PC-3 (cell line): ENCODE results near the gene TMEM41B. TPM values are rescaled to one million over a fixed set of nuclear protein-coding genes. Genes with fewer than 3 reads are reported as not detected.

Source experiments
- ATAC-seq: fragments of 200-7000 bp; cut with Tn5 transposase; 2 replicates; pipeline ENCODE4 v1.9.1; 2020; ENCODE audit warnings: mild to moderate bottlenecking, moderate library complexity
- BruUV-seq: library from RNA; stranded (reverse); fragments of 400-500 nt; replicated peaks from 2 replicates; lab custom pipeline; 2021; lab: Mats Ljungman, UMichigan
- CTCF ChIA-PET: fragments of 300-600 bp; sonication (Branson Sonifier 250); formaldehyde crosslinking; loops from one replicate; lab custom pipeline; 2022; ENCODE audit warnings: antibody characterized with exemption; lab: Charles Lee
- POLR2A ChIA-PET: fragments of 300-600 bp; sonication (Branson Sonifier 250); formaldehyde crosslinking; loops from one replicate; lab custom pipeline; 2022; ENCODE audit warnings: antibody characterized with exemption; ENCODE audit not compliant: unreplicated experiment; lab: Charles Lee
- DNase-seq: peaks from one replicate; pipeline ENCODE4 v3.0.0-alpha.2; 2015
- H2AFZ ChIP-seq: fragments of 300-600 bp; sonication (generic); 2 replicates; pipeline ENCODE4 v1.6.0; 2016; ENCODE audit warnings: antibody characterized with exemption, low read length
- H3F3A ChIP-seq: fragments of 300-600 bp; sonication (generic); one replicate; pipeline ENCODE4 v1.6.0; 2017; ENCODE audit warnings: antibody characterized with exemption, low read length, control low read depth, mild to moderate bottlenecking; ENCODE audit not compliant: unreplicated experiment
- H3K27ac ChIP-seq: fragments of 300-600 bp; sonication (generic); 2 replicates; pipeline ENCODE4 v1.5.1; 2016; ENCODE audit warnings: mild to moderate bottlenecking, low read length
- H3K27me3 ChIP-seq: fragments of 300-600 bp; sonication (generic); 2 replicates; pipeline ENCODE4 v1.6.1; 2016; ENCODE audit warnings: low read length, mixed read lengths
- H3K36me3 ChIP-seq: fragments of 300-600 bp; sonication (generic); 2 replicates; pipeline ENCODE4 v1.6.1; 2016; ENCODE audit warnings: low read depth, mixed run types, low read length, mixed read lengths
- H3K4me1 ChIP-seq: fragments of 300-600 bp; sonication (generic); 2 replicates; pipeline ENCODE4 v1.5.1; 2016; ENCODE audit warnings: low read length; ENCODE audit not compliant: insufficient read depth
- H3K4me2 ChIP-seq: fragments of 300-600 bp; sonication (generic); 2 replicates; pipeline ENCODE4 v1.6.0; 2016; ENCODE audit warnings: low read length
- H3K4me3 ChIP-seq: fragments of 300-600 bp; sonication (generic); 2 replicates; pipeline ENCODE4 v1.5.1; 2016; ENCODE audit warnings: mild to moderate bottlenecking, low read length, mixed read lengths
- H3K79me2 ChIP-seq: fragments of 300-600 bp; sonication (generic); 2 replicates; pipeline ENCODE4 v1.6.1; 2017; ENCODE audit warnings: low read length, mixed read lengths
- H3K9ac ChIP-seq: fragments of 300-600 bp; sonication (generic); 2 replicates; pipeline ENCODE4 v1.6.0; 2016; ENCODE audit warnings: mild to moderate bottlenecking, low read length
- H3K9me2 ChIP-seq: fragments of 300-600 bp; sonication (generic); replicated peaks from 2 replicates; pipeline ENCODE4 v1.6.1; 2016; ENCODE audit warnings: mixed run types, low read length, mixed read lengths
- H3K9me3 ChIP-seq: fragments of 300-600 bp; sonication (generic); 2 replicates; pipeline ENCODE4 v1.6.1; 2016; ENCODE audit warnings: low read length, mixed read lengths
- H4K20me1 ChIP-seq: fragments of 300-600 bp; sonication (generic); 2 replicates; pipeline ENCODE4 v1.6.1; 2016; ENCODE audit warnings: low read length, mixed read lengths
- EZH2 ChIP-seq: fragments of 300-600 bp; sonication (generic); IDR thresholded peaks from one replicate; pipeline ENCODE4 v1.6.1; 2017; ENCODE audit warnings: antibody characterized with exemption, mild to moderate bottlenecking, low read length; ENCODE audit not compliant: unreplicated experiment
- EZH2phosphoT487 ChIP-seq: fragments of 300-600 bp; sonication (generic); IDR thresholded peaks from 2 replicates; pipeline ENCODE4 v1.6.1; 2018; ENCODE audit warnings: mild to moderate bottlenecking, antibody characterized with exemption, low read length, borderline replicate concordance
- intact Hi-C: fragments of 100-400 bp; cut with micrococcal nuclease; formaldehyde crosslinking; loops from 2 replicates; pipeline ENCODE4 v1.9.0; 2023
- total RNA-seq: library from RNA; depleted of rRNA; stranded (reverse); fragments of >200 nt; gene quantifications from 2 replicates; pipeline ENCODE4 v1.2.3, GENCODE V29; 2014
- TF ChIP-seq, protein P1 (sequence below): fragments of 300-600 bp; sonication (generic); conservative IDR thresholded peaks from 2 replicates; pipeline ENCODE4 v1.5.1; 2017; ENCODE audit warnings: antibody characterized with exemption, low read depth, mild to moderate bottlenecking, low read length

The TMEM41B gene
- total RNA-seq, 1 experiment from 2014 or later = 87.6 TPM

DNA sequence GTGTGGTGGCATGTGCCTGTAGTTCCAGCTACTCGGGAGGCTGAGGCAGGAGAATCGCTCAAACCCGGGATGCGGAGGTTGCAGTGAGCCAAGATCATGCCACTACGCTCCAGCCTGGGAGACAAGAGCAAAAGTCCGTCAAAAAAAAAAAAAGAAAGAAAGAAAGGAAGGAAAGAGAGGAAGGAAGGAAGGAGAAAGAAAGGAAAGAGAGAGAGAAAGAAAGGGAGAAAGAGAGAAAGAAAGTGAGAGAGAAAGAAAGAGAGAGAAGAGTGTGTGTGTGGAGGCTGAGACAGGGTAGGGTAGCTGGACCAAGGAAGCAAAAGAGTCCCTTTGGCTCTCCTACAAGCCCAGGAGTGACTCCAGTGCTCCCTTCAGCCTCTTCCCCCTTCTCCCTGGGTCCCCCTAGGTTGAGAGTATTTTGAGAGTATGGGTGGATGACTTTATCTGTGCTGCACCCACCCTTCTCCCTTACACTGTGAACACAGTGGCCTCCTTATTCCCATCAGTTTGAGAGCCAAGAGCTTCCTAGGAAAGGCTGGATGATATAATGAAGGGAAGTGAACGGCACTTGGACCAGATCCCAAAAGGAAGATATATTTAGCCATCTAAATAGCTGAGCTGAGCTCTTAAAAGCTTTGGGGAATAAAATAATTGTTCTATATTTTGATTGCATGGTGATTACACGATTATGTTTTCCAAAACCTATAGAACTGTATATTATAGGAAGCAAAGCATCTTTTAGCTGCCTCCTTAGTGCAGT is 39.7 kb downstream of the TMEM41B start:
- ATAC-seq = no peak
- no peak overlapping the region for H3K27ac ChIP-seq
- H3K4me3 ChIP-seq = no peak overlapping the region
- no peaks in the 10 kb centered on the region for H4K20me1 ChIP-seq
- BruUV-seq = no TSS peak
- no peaks in the 10 kb centered on the region for H3K4me1 ChIP-seq
- CTCF ChIA-PET = interaction anchor here (0.6 kb wide), 1 partner anchor 118 kb away, joined by 4 read pairs; no protein-coding TSS in a partner anchor
- no peaks in the 10 kb centered on the region for H3K36me3 ChIP-seq
- no peaks in the 10 kb centered on the region for H3K9me3 ChIP-seq
- no peak overlapping the region for H3K9ac ChIP-seq
- intact Hi-C loops = no loop called here
- TF ChIP-seq EZH2phosphoT487 (no peak), EZH2 (no peak)
- TF ChIP-seq, protein P1, sequence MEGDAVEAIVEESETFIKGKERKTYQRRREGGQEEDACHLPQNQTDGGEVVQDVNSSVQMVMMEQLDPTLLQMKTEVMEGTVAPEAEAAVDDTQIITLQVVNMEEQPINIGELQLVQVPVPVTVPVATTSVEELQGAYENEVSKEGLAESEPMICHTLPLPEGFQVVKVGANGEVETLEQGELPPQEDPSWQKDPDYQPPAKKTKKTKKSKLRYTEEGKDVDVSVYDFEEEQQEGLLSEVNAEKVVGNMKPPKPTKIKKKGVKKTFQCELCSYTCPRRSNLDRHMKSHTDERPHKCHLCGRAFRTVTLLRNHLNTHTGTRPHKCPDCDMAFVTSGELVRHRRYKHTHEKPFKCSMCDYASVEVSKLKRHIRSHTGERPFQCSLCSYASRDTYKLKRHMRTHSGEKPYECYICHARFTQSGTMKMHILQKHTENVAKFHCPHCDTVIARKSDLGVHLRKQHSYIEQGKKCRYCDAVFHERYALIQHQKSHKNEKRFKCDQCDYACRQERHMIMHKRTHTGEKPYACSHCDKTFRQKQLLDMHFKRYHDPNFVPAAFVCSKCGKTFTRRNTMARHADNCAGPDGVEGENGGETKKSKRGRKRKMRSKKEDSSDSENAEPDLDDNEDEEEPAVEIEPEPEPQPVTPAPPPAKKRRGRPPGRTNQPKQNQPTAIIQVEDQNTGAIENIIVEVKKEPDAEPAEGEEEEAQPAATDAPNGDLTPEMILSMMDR = no peak
- no peaks in the 10 kb centered on the region for H3K9me2 ChIP-seq
- no peak overlapping the region for H2AFZ ChIP-seq
- no peaks in the 10 kb centered on the region for H3K79me2 ChIP-seq
- no peak for DNase-seq
- H3K4me2 ChIP-seq = no peak overlapping the region
- no peaks in the 10 kb centered on the region for H3F3A ChIP-seq
- H3K27me3 ChIP-seq = no peaks in the 10 kb centered on the region
- POLR2A ChIA-PET = interaction anchor here (0.6 kb wide), 1 partner anchor 666 kb away, joined by 5 read pairs; no protein-coding TSS in a partner anchor

DNA sequence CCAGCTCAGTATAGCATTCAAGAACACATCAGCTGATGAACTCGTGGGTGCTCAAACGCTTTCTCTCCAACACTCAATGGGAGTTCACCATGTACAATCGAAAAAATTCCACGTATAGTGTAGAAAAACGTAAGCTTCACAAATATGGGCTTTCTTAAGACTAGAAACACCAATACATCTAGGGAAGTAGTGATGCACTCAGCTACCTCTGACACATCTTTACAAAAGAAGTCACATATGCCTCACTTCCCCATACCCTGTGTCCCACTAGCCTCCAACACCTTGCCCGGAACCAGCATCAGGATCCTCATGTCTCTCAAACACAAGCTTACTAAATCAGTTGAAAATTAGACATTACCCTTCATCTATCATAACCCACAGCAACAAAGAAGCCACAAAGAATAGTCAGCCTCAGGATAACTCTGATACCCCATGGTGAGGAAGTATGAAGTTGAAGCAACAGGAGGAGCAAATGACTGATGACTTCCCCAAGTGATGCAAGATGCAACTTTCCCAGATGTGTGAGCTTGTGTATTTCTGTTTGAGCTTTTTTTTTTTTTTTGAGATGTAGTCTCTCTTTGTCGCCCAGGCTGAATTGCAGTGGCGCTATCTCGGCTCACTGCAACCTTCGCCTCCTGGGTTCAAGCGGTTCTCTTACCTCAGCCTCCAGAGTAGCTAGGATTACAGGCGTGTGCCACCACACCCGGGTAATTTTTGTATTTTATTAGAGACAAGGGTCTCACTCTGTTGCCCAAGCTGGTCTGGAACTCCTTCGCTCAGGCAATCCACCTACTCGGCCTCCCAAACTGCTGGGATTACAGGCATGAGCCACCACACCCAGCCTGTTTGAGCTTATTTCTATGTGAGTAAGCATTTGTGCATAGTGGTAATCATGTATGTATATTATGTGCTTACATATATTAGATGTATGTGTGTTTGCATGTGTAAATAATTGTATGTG is 40.7 kb downstream of the TMEM41B start:
- H4K20me1 ChIP-seq = no peaks in the 10 kb centered on the region
- H2AFZ ChIP-seq = no peak overlapping the region
- TF ChIP-seq EZH2 (no peak), EZH2phosphoT487 (no peak)
- TF ChIP-seq, protein P1 = no peak
- no peaks in the 10 kb centered on the region for H3K9me2 ChIP-seq
- no peak overlapping the region for H3K4me3 ChIP-seq
- no peak overlapping the region for H3K4me2 ChIP-seq
- DNase-seq (no peak), ATAC-seq (no peak)
- POLR2A ChIA-PET = interaction anchor here (0.6 kb wide), 1 partner anchor 9 kb away, joined by 4 read pairs; no protein-coding TSS in a partner anchor
- no peaks in the 10 kb centered on the region for H3K27me3 ChIP-seq
- no peaks in the 10 kb centered on the region for H3K9me3 ChIP-seq
- no peaks in the 10 kb centered on the region for H3K36me3 ChIP-seq
- CTCF ChIA-PET = no interaction called here
- no peaks in the 10 kb centered on the region for H3F3A ChIP-seq
- no peak overlapping the region for H3K9ac ChIP-seq
- H3K4me1 ChIP-seq = no peaks in the 10 kb centered on the region
- H3K79me2 ChIP-seq = no peaks in the 10 kb centered on the region
- intact Hi-C loops = no loop called here
- no TSS peak for BruUV-seq
- H3K27ac ChIP-seq = no peak overlapping the region
